ENCODE measurements around the gene IL18RAP.
A peak's percentile ranks its signal among the peaks of the same experiment; 100 is the strongest.

GRCh38 chr2:102442967-102443828, 20.2 kb downstream of the IL18RAP start:
- TF ChIP-seq, protein P1, sequence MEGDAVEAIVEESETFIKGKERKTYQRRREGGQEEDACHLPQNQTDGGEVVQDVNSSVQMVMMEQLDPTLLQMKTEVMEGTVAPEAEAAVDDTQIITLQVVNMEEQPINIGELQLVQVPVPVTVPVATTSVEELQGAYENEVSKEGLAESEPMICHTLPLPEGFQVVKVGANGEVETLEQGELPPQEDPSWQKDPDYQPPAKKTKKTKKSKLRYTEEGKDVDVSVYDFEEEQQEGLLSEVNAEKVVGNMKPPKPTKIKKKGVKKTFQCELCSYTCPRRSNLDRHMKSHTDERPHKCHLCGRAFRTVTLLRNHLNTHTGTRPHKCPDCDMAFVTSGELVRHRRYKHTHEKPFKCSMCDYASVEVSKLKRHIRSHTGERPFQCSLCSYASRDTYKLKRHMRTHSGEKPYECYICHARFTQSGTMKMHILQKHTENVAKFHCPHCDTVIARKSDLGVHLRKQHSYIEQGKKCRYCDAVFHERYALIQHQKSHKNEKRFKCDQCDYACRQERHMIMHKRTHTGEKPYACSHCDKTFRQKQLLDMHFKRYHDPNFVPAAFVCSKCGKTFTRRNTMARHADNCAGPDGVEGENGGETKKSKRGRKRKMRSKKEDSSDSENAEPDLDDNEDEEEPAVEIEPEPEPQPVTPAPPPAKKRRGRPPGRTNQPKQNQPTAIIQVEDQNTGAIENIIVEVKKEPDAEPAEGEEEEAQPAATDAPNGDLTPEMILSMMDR (IDR thresholded peaks at IDR 0.05) = peak; percentile 38 to 64 (median 50)
- TF ChIP-seq POLR2A (IDR thresholded peaks at IDR 0.05) (no peak), EP300 (IDR thresholded peaks at IDR 0.05) (peak in 1 of 2 donors; percentile 42)

Measured in tibial nerve (tissue), 4 donors.